Spleen (tissue), 11 donors: ENCODE results near the gene DHDH. TPM values are rescaled to one million over a fixed set of nuclear protein-coding genes. Genes with fewer than 3 reads are reported as not detected.

Experiments used
- DNase-seq: peaks from one replicate; pipeline ENCODE4 v3.0.0-alpha.2; 2020
- H3K27ac ChIP-seq, 8 donors: fragments of 200-600 bp; sonication (generic) in 7 of 8; 1 replicate in 4 of 8; 2 replicates in 4 of 8; pipeline versions ENCODE4 v1.5.0 to v1.8.0; 2016 to 2021; ENCODE audit warnings: inconsistent platforms in 4 of 8, mild to moderate bottlenecking in 4 of 8, moderate library complexity in 1 of 8
- H3K27me3 ChIP-seq, 7 donors: fragments of 200-600 bp; sonication (generic) in 6 of 7; replicated peaks in 1 of 7; 1 replicate in 4 of 7; 2 replicates in 3 of 7; pipeline versions ENCODE4 v1.5.0 to v1.8.0; 2016 to 2021; ENCODE audit warnings: inconsistent platforms in 3 of 7, mild to moderate bottlenecking in 1 of 7
- H3K36me3 ChIP-seq, 6 donors: fragments of 200-600 bp; sonication (generic) in 5 of 6; 1 replicate in 4 of 6; 2 replicates in 2 of 6; pipeline versions ENCODE4 v1.5.0 to v1.8.0; 2016 to 2021; ENCODE audit warnings: inconsistent platforms in 2 of 6
- H3K4me1 ChIP-seq, 6 donors: fragments of 200-600 bp; sonication (generic) in 5 of 6; 1 replicate in 3 of 6; 2 replicates in 3 of 6; pipeline versions ENCODE4 v1.5.0 to v1.8.0; 2016 to 2021; ENCODE audit warnings: inconsistent platforms in 3 of 6
- H3K4me3 ChIP-seq, 8 donors: fragments of 200-600 bp; sonication (generic) in 7 of 8; 1 replicate in 4 of 8; 2 replicates in 4 of 8; pipeline versions ENCODE4 v1.5.0 to v1.8.0; 2016 to 2021; ENCODE audit warnings: inconsistent platforms in 4 of 8, mild to moderate bottlenecking in 4 of 8, moderate library complexity in 2 of 8
- H3K9me3 ChIP-seq, 8 donors: fragments of 200-600 bp; sonication (generic) in 7 of 8; 1 replicate in 4 of 8; 2 replicates in 4 of 8; pipeline versions ENCODE4 v1.5.0 to v1.8.0; 2016 to 2021; ENCODE audit warnings: inconsistent platforms in 4 of 8
- CTCF ChIP-seq, 11 experiments: fragments of 200-600 bp in 7 of 11; fragments of 450-650 bp in 4 of 11; sonication (generic) in 4 of 11; IDR thresholded peaks in 8 of 11; conservative IDR thresholded peaks in 3 of 11; 1 replicate in 7 of 11; 2 replicates in 4 of 11; pipeline versions ENCODE4 v1.4.0 to v1.8.0; 2016 to 2021; ENCODE audit warnings: antibody characterized with exemption in 11 of 11, inconsistent platforms in 4 of 11, mild to moderate bottlenecking in 1 of 11
- POLR2A ChIP-seq, 3 donors: fragments of 450-650 bp; IDR thresholded peaks; one replicate each; pipeline ENCODE4 v1.5.1; 2017; ENCODE audit warnings: antibody characterized with exemption in 3 of 3, mild to moderate bottlenecking in 1 of 3
- POLR2AphosphoS5 ChIP-seq, 3 donors: sonication (generic); formaldehyde crosslinking; IDR thresholded peaks; one replicate each; pipeline ENCODE4 v1.5.1; 2017; ENCODE audit warnings: antibody characterized with exemption in 3 of 3
- WGBS, 5 donors: extraction: QIAGEN DNeasy Blood & Tissue Kit in 3 of 5; methylation state at CpG; one replicate each; pipeline versions ENCODE4 v1.1.5 to v1.1.7; 2013 to 2018; 5-methylcytosine and 5-hydroxymethylcytosine counted together
- intact Hi-C: fragments of 100-400 bp; cut with DNase I; formaldehyde crosslinking; loops from one replicate; pipeline ENCODE4 v1.15.0; 2023; ENCODE audit warnings: low total_unique reads
- polyA plus RNA-seq, 3 donors: library from polyadenylated mRNA; stranded (reverse); fragments of 200-250 nt; gene quantifications; one replicate each; pipeline ENCODE4 v1.2.1, GENCODE V29; 2013
- total RNA-seq, 7 donors: library from RNA; depleted of rRNA in 3 of 7; stranded (reverse); fragments of >200 nt in 3 of 7; fragmentation: NEBNext Ultra II Directional in 4 of 7; extraction: Animal tissue kit (Norgen Biotek cat#: 25700) in 4 of 7; gene quantifications; one replicate each; pipeline versions ENCODE4 v1.1.0 to v1.2.1, GENCODE V29; 2016 to 2021
- donor health status: healthy with polysubstance abuse.
- donor health status: DM: no; HTN: no; CAD: no; lungs with moderate emphysema.
- donor health status: DM: no; HTN: no; CAD: no.
- donor health status: Bipolar disorder and iron deficiency.
- donor health status: healthy.
- donor health status: DM: no; HTN: no; CAD: no.
- donor health status: DM: yes; HTN: yes; CAD: no.

DHDH gene
- total and polyA plus RNA-seq, 10 donors = 0.51 to 4.5 (median 2.1) TPM; not detected in 1

- H3K36me3 ChIP-seq = peaks cover 0 to 97% (median 25%) of the 10 kb centered on the region in 6 donors
Measured at GRCh38 chr19:48975947-48976847, 42.7 kb downstream of the DHDH start.

GRCh38 chr19:48977061-48977460 lies 43.6 kb downstream of the DHDH start:
- no peaks in the 10 kb centered on the region for H3K27me3 ChIP-seq
- intact Hi-C loops = no loop called here
- no peak overlapping the region for H3K27ac ChIP-seq
- H3K4me3 ChIP-seq = no peak overlapping the region
- no peaks in the 10 kb centered on the region for H3K9me3 ChIP-seq
- 59 to 83% (median 72%) methylated on average over 2 of the region's 2 CpGs for WGBS, 5 donors
- H3K36me3 ChIP-seq = peaks cover 0 to 98% (median 32%) of the 10 kb centered on the region in 6 donors
- H3K4me1 ChIP-seq = no peaks in the 10 kb centered on the region
- TF ChIP-seq POLR2AphosphoS5 (IDR thresholded peaks at IDR 0.05) (no peak), CTCF (IDR thresholded peaks at IDR 0.05 in 8 of 11, conservative IDR thresholded peaks at IDR 0.05 in 3 of 11) (no peak), POLR2A (IDR thresholded peaks at IDR 0.05) (no peak)
- DNase-seq = no peak

More at GRCh38 chr19:48975947-48976847, 42.7 kb downstream of the DHDH start:
- H3K27ac ChIP-seq = no peak overlapping the region
- peaks cover 0 to 3% (median under 1%) of the 10 kb centered on the region in 6 donors for H3K4me1 ChIP-seq
- no peak overlapping the region for H3K4me3 ChIP-seq
- no peaks in the 10 kb centered on the region for H3K9me3 ChIP-seq
- DNase-seq = no peak
- no peaks in the 10 kb centered on the region for H3K27me3 ChIP-seq
- 84 to 91% (median 89%) methylated on average over 13 of the region's 13 CpGs for WGBS, 5 donors
- no peak for TF ChIP-seq POLR2AphosphoS5 (IDR thresholded peaks at IDR 0.05)
- peak in 1 of 11 experiments; percentile 22 for TF ChIP-seq CTCF (IDR thresholded peaks at IDR 0.05 in 8 of 11, conservative IDR thresholded peaks at IDR 0.05 in 3 of 11)
- no peak for TF ChIP-seq POLR2A (IDR thresholded peaks at IDR 0.05)
- intact Hi-C loops = no loop called here

- Histone ChIP-seq H3K4me1 (no peaks in the 10 kb centered on the region), H3K27ac (no peak overlapping the region), H3K27me3 (no peaks in the 10 kb centered on the region), H3K36me3 (peaks cover 0 to 98% (median 47%) of the 10 kb centered on the region in 6 donors), H3K9me3 (no peaks in the 10 kb centered on the region), H3K4me3 (no peak overlapping the region)
- TF ChIP-seq CTCF (IDR thresholded peaks at IDR 0.05 in 8 of 11, conservative IDR thresholded peaks at IDR 0.05 in 3 of 11) (no peak), POLR2A (IDR thresholded peaks at IDR 0.05) (no peak), POLR2AphosphoS5 (IDR thresholded peaks at IDR 0.05) (no peak)
- 91 to 98% (median 97%) methylated on average over 9 of the region's 9 CpGs for WGBS, 5 donors
- intact Hi-C loops = no loop called here
- no peak for DNase-seq
Measured at GRCh38 chr19:48982280-48982679, 48.8 kb downstream of the DHDH start.

- H3K27ac ChIP-seq = no peak overlapping the region
- no peak for DNase-seq
- peaks cover 0 to 10% (median 0%) of the 10 kb centered on the region in 6 donors for H3K4me1 ChIP-seq
- intact Hi-C loops = no loop called here
- TF ChIP-seq CTCF (IDR thresholded peaks at IDR 0.05 in 8 of 11, conservative IDR thresholded peaks at IDR 0.05 in 3 of 11) = no peak
- peak in 1 of 3 donors; percentile 45 for TF ChIP-seq POLR2AphosphoS5 (IDR thresholded peaks at IDR 0.05)
- WGBS, 5 donors = 96 to 99% (median 97%) methylated on average over 4 to 13 of the region's 13 CpGs
- peaks cover 0 to 100% (median 49%) of the 10 kb centered on the region in 6 donors for H3K36me3 ChIP-seq
- H3K4me3 ChIP-seq = no peak overlapping the region
- H3K9me3 ChIP-seq = no peaks in the 10 kb centered on the region
- no peaks in the 10 kb centered on the region for H3K27me3 ChIP-seq
Measured at GRCh38 chr19:48985711-48986110, 52.2 kb downstream of the DHDH start.
